Left ventricle myocardium inferior (tissue), 1 donor: ENCODE data around the gene SIPA1L2. TPM values are rescaled to one million over a fixed set of nuclear protein-coding genes. Genes with fewer than 3 reads are reported as not detected.

ENCODE experiments used
- DNase-seq: peaks from one replicate; pipeline ENCODE4 v3.0.0-alpha.2; 2020
- H3K27ac ChIP-seq: fragments of 200-600 bp; replicated peaks from 2 replicates; pipeline ENCODE4 v1.8.0; 2021
- H3K27me3 ChIP-seq: fragments of 200-600 bp; 2 replicates; pipeline ENCODE4 v1.8.0; 2021; ENCODE audit warnings: low read depth
- H3K36me3 ChIP-seq: fragments of 200-600 bp; 2 replicates; pipeline ENCODE4 v1.8.0; 2021
- H3K4me1 ChIP-seq: fragments of 200-600 bp; 2 replicates; pipeline ENCODE4 v1.8.0; 2021
- H3K4me3 ChIP-seq: fragments of 200-600 bp; 2 replicates; pipeline ENCODE4 v1.8.0; 2021; ENCODE audit warnings: mild to moderate bottlenecking, moderate library complexity
- H3K9me3 ChIP-seq: fragments of 200-600 bp; replicated peaks from 2 replicates; pipeline ENCODE4 v1.8.0; 2021
- CTCF ChIP-seq: fragments of 200-600 bp; IDR thresholded peaks from 2 replicates; pipeline ENCODE4 v1.8.0; 2021; ENCODE audit warnings: antibody characterized with exemption, mild to moderate bottlenecking, borderline replicate concordance
- intact Hi-C: fragments of 100-400 bp; cut with micrococcal nuclease; formaldehyde crosslinking; loops from one replicate; pipeline ENCODE4 v1.11.0; 2022
- total RNA-seq: library from RNA; stranded (reverse); fragmentation: NEBNext Ultra II Directional; extraction: Animal tissue kit (Norgen Biotek cat#: 25700); gene quantifications from one replicate; pipeline ENCODE4 v1.2.1, GENCODE V29; 2021
- donor health status: DM: no; HTN: yes; CAD: no; lungs with severe emphysema.

Gene SIPA1L2
- total RNA-seq, 1 donor from 2014 or later: 127 TPM

DNA sequence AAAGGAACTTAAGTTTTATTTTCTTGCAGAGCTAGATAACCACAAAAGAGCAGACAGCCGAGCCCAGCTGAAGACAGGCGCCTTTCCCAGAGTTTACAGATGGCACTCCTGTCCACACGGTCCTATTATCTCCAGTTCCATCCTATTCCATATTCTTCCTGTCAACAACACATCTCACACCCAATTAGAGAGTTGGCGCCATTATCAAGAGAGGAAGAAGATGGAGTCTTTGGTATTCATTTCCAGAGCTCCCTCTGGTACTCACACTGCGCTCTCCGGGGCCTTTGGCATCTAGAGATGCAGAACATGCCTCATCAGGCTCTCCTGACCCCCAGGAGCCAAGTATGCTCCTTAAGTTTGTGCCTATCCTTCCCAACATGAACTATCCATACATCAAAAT is 43.3 kb upstream of the SIPA1L2 start:
- H3K9me3 ChIP-seq: no peaks in the 10 kb centered on the region
- H3K4me3 ChIP-seq: no peak overlapping the region
- DNase-seq: no peak
- no peak for TF ChIP-seq CTCF
- H3K4me1 ChIP-seq: no peaks in the 10 kb centered on the region
- H3K27ac ChIP-seq: no peak overlapping the region
- H3K27me3 ChIP-seq: no peaks in the 10 kb centered on the region
- H3K36me3 ChIP-seq: no peaks in the 10 kb centered on the region
- intact Hi-C loops: no loop called here

DNA sequence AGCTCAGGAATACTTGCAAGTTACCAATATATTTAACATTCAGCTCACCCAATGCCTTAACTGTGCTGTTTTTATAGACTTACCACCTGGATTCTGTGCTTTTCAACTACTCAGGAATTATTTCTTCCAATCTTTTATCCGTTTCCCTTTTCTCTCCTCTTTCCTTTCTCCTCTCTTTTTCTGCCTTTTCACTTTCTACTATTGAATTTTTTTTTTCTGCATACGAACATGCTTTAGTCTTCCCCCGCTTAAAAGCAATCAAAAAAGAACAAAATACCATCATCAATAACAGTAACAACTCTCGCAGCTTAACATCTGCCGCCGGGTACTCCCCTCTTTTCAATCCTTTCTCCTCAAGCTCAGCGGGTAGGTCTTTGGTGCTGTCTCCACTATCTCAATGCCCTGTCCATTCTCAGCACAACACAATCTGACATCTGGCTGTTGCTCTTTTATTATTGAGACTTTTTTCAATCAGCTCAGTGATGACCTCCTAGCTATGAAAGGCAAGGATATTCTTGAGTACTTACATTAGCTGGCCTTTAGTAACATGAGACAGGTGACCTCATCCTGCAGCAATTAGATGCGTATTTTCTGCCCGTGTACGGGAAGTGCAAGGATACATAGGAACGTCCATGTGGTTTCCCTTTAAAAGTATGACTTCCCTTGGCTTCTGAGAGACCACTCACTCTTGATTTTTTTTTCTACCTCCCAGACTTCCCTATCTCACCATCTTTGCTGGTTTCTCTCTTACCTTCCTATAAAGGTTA is 40.2 kb upstream of the SIPA1L2 start:
- Histone ChIP-seq H3K36me3 (no peaks in the 10 kb centered on the region), H3K27ac (no peak overlapping the region), H3K4me1 (peaks cover 6% of the 10 kb centered on the region), H3K4me3 (no peak overlapping the region), H3K9me3 (no peaks in the 10 kb centered on the region), H3K27me3 (no peaks in the 10 kb centered on the region)
- no peak for TF ChIP-seq CTCF
- intact Hi-C loops: no loop called here
- no peak for DNase-seq

DNA sequence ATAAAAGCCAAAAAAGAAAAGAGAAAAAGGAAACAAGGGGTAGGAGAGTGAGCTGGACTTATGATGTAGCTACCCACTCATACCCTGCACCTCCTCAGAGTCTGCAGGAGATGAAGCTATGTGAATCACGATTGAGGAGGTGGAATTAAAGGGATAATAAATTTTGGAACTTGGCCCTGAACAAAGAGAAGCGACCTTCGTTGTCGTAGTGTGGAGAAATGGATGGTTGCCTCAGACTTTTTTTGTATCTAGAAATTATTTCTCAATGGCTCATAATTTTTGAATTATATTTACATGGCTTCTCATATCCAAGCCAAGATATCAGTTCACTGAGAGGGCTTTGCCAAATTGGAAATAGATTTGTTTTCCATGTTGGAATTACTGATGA is 37.8 kb upstream of the SIPA1L2 start:
- no peaks in the 10 kb centered on the region for H3K9me3 ChIP-seq
- no peak overlapping the region for H3K27ac ChIP-seq
- intact Hi-C loops: no loop called here
- TF ChIP-seq CTCF: no peak
- DNase-seq: no peak
- H3K4me1 ChIP-seq: peaks cover 6% of the 10 kb centered on the region
- H3K27me3 ChIP-seq: no peaks in the 10 kb centered on the region
- no peak overlapping the region for H3K4me3 ChIP-seq
- H3K36me3 ChIP-seq: no peaks in the 10 kb centered on the region

DNA sequence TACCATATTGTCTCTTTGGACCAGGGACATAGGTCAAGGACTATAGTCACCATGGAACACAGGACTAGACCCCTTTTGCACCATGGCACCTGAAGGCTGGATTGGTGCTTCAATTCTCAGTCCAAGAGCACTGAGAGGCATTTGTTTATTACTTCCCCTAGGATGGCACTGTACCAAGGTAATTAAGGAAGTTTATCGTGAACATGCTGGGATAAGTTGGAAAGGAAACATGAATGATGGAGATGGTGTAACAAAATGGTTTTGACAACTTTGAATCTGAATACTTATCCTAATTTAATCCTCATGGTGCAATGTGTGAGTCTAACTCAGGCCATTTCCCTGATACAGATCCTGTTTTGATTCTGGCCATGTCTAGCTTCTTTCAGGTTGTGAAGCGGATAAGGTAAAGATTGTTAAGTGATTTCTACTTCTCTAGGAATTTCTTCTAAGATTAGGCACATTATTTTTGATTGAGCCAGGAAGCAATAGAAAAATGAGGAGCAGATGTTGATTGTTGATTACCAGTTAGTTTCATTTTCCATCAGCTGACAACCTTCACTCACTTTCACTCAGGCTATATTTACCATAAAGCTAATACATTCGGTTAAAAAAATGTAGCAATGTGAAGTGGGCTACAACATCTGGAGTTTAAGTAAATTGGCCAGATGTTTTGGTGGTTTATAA is 37.3 kb upstream of the SIPA1L2 start:
- Histone ChIP-seq H3K27ac (no peak overlapping the region), H3K9me3 (no peaks in the 10 kb centered on the region), H3K4me3 (no peak overlapping the region), H3K4me1 (peaks cover 6% of the 10 kb centered on the region), H3K27me3 (no peaks in the 10 kb centered on the region), H3K36me3 (no peaks in the 10 kb centered on the region)
- intact Hi-C loops: no loop called here
- no peak for DNase-seq
- no peak for TF ChIP-seq CTCF

DNA sequence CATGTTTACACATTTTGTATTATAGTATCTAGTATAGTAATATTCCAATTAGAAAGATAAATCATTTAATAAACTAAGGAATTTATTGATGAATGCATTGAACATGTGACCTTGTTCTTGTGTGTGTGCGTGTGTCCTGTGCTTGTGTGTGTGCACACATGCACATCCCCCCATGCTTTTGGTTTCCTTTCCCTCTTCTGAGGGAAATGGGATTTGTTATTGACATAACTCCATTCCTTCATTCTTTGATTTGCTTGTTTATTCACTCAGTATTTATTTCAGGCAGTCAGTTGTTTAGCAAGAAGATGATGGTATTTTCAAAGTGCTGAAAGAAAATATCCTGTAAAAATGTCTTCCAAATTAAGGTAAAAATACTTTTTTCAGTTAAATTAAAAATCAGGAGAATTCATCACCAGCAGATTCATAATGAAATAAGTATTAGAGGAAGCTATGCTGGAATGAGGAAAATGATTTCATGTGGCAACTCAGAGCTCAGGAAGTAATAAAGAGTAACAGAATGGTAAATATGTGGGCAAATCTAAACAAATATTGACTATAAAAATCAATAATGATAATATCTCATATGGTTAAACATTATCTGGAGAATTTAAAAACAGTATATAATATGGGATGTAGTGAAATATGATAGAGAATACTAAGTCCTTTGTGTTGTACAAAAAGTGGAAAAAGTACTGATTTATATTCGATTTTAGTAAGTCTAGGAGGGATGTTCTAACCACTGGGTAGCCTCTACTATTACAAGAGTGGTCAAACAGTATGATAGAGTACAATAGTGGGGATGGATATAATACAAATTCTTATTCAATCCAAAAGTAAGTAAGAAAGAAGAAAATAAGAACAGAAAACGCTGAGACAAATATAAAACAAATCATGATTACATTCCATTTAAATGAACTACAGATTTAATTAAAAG is 35.2 kb upstream of the SIPA1L2 start:
- no peak for TF ChIP-seq CTCF
- intact Hi-C loops: no loop called here
- H3K36me3 ChIP-seq: no peaks in the 10 kb centered on the region
- H3K4me1 ChIP-seq: peaks cover 6% of the 10 kb centered on the region
- H3K4me3 ChIP-seq: no peak overlapping the region
- H3K9me3 ChIP-seq: no peaks in the 10 kb centered on the region
- peaks cover 2% of the 10 kb centered on the region for H3K27me3 ChIP-seq
- no peak overlapping the region for H3K27ac ChIP-seq
- DNase-seq: no peak
